Calu3 (cell line): ENCODE results near the gene SIM1. TPM values are rescaled to one million over a fixed set of nuclear protein-coding genes. Genes with fewer than 3 reads are reported as not detected.

Experiments
- BruUV-seq: library from RNA; stranded (reverse); fragments of 400-500 nt; replicated peaks from 2 replicates; lab custom pipeline; 2021; lab: Mats Ljungman, UMichigan
- CTCF ChIA-PET: fragments of 300-600 bp; sonication (Branson Sonifier 250); formaldehyde crosslinking; loops from one replicate; lab custom pipeline; 2022; ENCODE audit warnings: antibody characterized with exemption; lab: Charles Lee
- DNase-seq: peaks from one replicate; pipeline ENCODE4 v3.0.0; 2022
- H3K27ac Mint-ChIP-seq: one replicate; pipeline ENCODE4 v1.8.0; 2022; ENCODE audit warnings: mixed read lengths; ENCODE audit not compliant: unreplicated experiment
- H3K27me3 Mint-ChIP-seq: one replicate; pipeline ENCODE4 v1.8.0; 2022; ENCODE audit warnings: mixed read lengths; ENCODE audit not compliant: unreplicated experiment
- H3K36me3 Mint-ChIP-seq: one replicate; pipeline ENCODE4 v1.8.0; 2022; ENCODE audit warnings: mild to moderate bottlenecking, moderate library complexity, mixed read lengths; ENCODE audit not compliant: insufficient read depth, unreplicated experiment
- H3K4me1 Mint-ChIP-seq: one replicate; pipeline ENCODE4 v1.8.0; 2022; ENCODE audit warnings: mild to moderate bottlenecking, low read depth, mixed read lengths; ENCODE audit not compliant: unreplicated experiment
- H3K4me3 Mint-ChIP-seq: one replicate; pipeline ENCODE4 v1.8.0; 2022; ENCODE audit warnings: mild to moderate bottlenecking, low read depth, moderate library complexity, mixed read lengths; ENCODE audit not compliant: unreplicated experiment
- H3K9me3 Mint-ChIP-seq: one replicate; pipeline ENCODE4 v1.8.0; 2022; ENCODE audit warnings: low read depth, mixed read lengths; ENCODE audit not compliant: unreplicated experiment
- CTCF ChIP-seq: fragments of 200-600 bp; IDR thresholded peaks from one replicate; pipeline ENCODE4 v1.8.0; 2022; ENCODE audit warnings: antibody characterized with exemption; ENCODE audit not compliant: unreplicated experiment
- intact Hi-C: fragments of 100-400 bp; cut with micrococcal nuclease; formaldehyde crosslinking; loops from one replicate; pipeline ENCODE4 v1.10.0; 2022; ENCODE audit not compliant: unreplicated experiment
- total RNA-seq: library from RNA; stranded (reverse); gene quantifications from 2 replicates; pipeline ENCODE4 v1.2.3, GENCODE V29; 2022

SIM1 gene
- total RNA-seq, 1 experiment from 2014 or later = not detected

GRCh38 chr6:100379386-100379785 is 85.3 kb downstream of the SIM1 start:
- no peak for TF ChIP-seq CTCF
- Mint-ChIP-seq H3K9me3 (no peaks in the 10 kb centered on the region), H3K4me3 (no peak overlapping the region), H3K27ac (no peak overlapping the region), H3K27me3 (no peaks in the 10 kb centered on the region), H3K36me3 (no peaks in the 10 kb centered on the region), H3K4me1 (no peaks in the 10 kb centered on the region)
- CTCF ChIA-PET = no interaction called here
- DNase-seq = no peak
- intact Hi-C loops = no loop called here
- BruUV-seq = no TSS peak

DNA sequence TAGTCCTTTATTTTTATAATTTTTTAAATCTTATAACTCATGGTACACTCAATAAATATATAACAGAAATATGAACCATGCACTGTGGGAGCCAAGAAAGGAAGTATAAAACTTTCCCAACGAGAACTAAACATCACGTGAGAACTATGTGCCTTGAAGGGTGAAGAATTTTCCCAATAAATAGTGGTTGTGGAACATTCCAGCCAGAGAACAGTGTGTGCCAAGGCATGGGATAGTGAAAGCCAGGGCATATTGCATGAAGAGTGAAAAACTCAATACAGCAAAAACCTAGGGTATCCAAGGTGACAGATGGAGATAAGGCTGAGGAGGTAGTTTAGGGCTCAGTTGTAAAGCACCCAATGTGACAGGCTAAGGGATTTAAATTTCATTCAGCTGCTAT is 86.1 kb downstream of the SIM1 start:
- Mint-ChIP-seq H3K9me3 (no peaks in the 10 kb centered on the region), H3K27ac (no peak overlapping the region), H3K27me3 (no peaks in the 10 kb centered on the region), H3K4me3 (no peak overlapping the region), H3K36me3 (no peaks in the 10 kb centered on the region), H3K4me1 (no peaks in the 10 kb centered on the region)
- CTCF ChIA-PET = no interaction called here
- DNase-seq = no peak
- TF ChIP-seq CTCF = no peak
- BruUV-seq = no TSS peak
- intact Hi-C loops = no loop called here

GRCh38 chr6:100376103-100376502 is 88.6 kb downstream of the SIM1 start:
- no peak for DNase-seq
- intact Hi-C loops = no loop called here
- Mint-ChIP-seq H3K27me3 (no peaks in the 10 kb centered on the region), H3K9me3 (no peaks in the 10 kb centered on the region), H3K4me3 (no peak overlapping the region), H3K27ac (no peak overlapping the region), H3K4me1 (no peaks in the 10 kb centered on the region), H3K36me3 (no peaks in the 10 kb centered on the region)
- CTCF ChIA-PET = interaction anchor here (1.5 kb wide), 1 partner anchor 28 kb away, joined by 3 read pairs; no protein-coding TSS in a partner anchor
- no peak for TF ChIP-seq CTCF
- BruUV-seq = no TSS peak

- DNase-seq = no peak
- no peaks in the 10 kb centered on the region for H3K36me3 Mint-ChIP-seq
- H3K4me3 Mint-ChIP-seq = no peak overlapping the region
- TF ChIP-seq CTCF = no peak
- CTCF ChIA-PET = interaction anchor here (1.2 kb wide), 1 partner anchor 114 kb away, joined by 3 read pairs; no protein-coding TSS in a partner anchor
- H3K27me3 Mint-ChIP-seq = no peaks in the 10 kb centered on the region
- H3K27ac Mint-ChIP-seq = no peak overlapping the region
- H3K4me1 Mint-ChIP-seq = no peaks in the 10 kb centered on the region
- intact Hi-C loops = no loop called here
- no peaks in the 10 kb centered on the region for H3K9me3 Mint-ChIP-seq
- no TSS peak for BruUV-seq
Observed at GRCh38 chr6:100372326-100373091, 92.2 kb downstream of the SIM1 start.
